GM18526 (cell line): ENCODE results near the gene EYA4.

ENCODE experiments used
- POLR2A ChIP-seq: IDR thresholded peaks from 3 replicates; pipeline ENCODE4 v1.6.1; 2011; ENCODE audit not compliant: insufficient read length; ENCODE audit errors: extremely low read depth

The EYA4 gene

GRCh38 chr6:133551436-133551835, 310.3 kb downstream of the EYA4 start:
- no peak for TF ChIP-seq POLR2A

DNA sequence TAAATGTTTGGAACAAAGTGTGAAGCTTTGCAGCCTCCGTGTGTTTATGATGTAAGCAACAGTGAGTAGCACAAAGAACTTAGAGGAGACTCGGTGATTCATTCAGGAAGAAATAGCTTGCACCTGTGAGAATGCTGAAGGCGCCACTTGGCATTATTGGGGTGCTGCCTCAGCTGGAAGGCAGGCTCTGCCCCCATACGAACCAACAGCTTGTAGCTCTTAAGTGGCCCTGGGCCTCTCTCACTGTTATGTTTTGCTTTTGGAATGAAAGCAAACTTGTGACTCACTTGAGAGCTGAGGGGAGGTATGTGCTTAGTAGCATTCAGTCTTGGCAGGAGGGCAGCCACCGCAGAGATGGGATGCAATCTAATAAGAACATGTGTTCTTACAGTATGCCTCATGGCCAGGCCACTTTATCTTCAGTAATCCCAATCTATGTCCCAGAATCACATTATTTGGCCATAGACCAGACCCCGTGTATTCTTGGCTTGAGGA, 310.7 kb downstream of the EYA4 start:
- no peak for TF ChIP-seq POLR2A

GRCh38 chr6:133553652-133554051, 312.5 kb downstream of the EYA4 start:
- no peak for TF ChIP-seq POLR2A

DNA sequence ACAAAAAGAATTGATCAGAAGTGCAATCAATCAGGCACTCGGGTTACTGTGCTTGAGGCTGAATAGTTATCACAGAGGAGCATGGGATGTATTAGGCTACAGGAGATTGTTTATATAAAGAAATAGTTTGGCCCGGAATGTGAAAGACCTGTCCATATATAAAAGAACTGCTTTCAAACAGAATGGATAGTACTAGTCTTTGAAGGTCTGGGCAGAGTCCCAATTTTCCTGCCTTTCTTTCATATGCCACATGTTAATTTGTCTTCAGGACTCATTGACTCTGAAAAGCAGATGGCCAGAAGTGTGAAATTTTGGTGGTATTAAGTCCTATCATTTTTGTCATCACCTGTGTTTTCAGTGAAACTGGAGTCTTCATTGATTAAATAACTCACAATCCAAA, 314.5 kb downstream of the EYA4 start:
- TF ChIP-seq POLR2A, result no peak

- no peak for TF ChIP-seq POLR2A
Measured at GRCh38 chr6:133559926-133560325, 318.8 kb downstream of the EYA4 start.

DNA sequence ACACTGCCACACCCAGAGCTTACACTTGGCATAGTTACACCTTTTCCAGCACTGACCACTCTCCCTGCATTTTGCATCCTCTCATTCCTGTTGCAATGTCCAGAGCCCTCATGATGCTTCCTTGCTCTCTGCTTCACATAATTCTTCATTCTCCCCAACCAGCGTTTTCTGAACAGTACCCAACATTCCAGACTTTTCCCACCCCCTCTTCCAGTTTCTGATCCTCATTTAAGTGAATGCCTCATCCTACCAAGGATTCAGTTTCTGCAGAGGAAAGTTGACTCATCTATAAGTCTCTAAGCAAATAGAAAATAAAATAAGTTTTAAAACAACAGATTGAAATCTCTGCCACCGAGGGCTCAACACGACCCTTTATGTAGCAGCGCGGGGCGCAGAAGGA, 326.5 kb downstream of the EYA4 start:
- TF ChIP-seq POLR2A, result no peak

- no peak for TF ChIP-seq POLR2A
Measured at GRCh38 chr6:133568970-133569889, 328.1 kb downstream of the EYA4 start.

DNA sequence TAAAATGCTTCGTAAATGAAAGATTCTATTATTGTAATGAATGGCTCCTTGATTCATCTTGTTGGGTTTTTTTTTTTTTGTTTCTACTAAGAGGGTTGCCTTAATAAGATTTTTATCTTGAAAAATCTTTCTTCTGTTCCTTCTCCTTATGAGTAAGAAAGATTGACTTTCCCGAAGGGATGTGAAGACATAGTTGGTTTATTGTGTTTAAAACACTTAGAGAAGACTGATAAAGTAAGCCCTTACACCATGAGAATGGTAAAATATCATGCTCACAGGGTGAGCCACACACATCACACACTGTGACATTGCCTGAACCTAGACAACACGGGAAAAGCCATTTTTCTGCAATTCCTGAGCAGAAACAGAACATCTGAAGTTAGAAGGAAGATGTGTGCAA, 330.5 kb downstream of the EYA4 start:
- no peak for TF ChIP-seq POLR2A

DNA sequence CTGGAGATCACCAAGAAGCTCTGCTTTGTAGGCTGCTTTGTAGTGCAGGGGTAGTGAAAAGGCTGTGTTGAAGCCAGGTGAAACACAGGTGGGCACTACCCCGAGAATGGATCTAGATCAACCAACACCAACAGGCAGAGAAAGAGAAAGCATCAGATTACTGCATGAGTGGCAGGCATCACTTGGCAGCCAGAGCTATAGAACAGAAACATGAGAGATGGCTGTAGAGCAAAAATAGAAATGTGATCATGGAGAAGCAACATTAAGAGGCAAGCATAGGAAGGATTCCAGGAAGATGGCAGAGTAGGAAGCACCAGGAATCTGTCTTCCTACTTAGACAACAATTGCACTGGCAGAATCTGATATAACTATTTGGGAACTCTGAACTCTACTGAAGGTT, 336.7 kb downstream of the EYA4 start:
- TF ChIP-seq POLR2A, result no peak
